Stimulated activated CD4-positive, alpha-beta T cell treated with anti-CD3 and anti-CD28 coated beads, Interleukin-15, amount 100 ng/mL, for 48 hours (primary cell): ENCODE measurements around the gene PSME3IP1.

Experiments
- DNase-seq, 2 donors: peaks; one replicate each; pipeline ENCODE4 v3.0.0-alpha.2; 2020; ENCODE audit warnings: low read depth in 2 of 2

The PSME3IP1 gene

GRCh38 chr16:57145046-57146021 lies 40.5 kb downstream of the PSME3IP1 start:
- no peak for DNase-seq

GRCh38 chr16:57144027-57144426 lies 41.8 kb downstream of the PSME3IP1 start:
- DNase-seq = no peak

GRCh38 chr16:57143149-57143921 lies 42.5 kb downstream of the PSME3IP1 start:
- no peak for DNase-seq

- peak in 1 of 2 donors; percentile 19 for DNase-seq
Observed at GRCh38 chr16:57141822-57142631, 43.8 kb downstream of the PSME3IP1 start.

GRCh38 chr16:57140931-57141668 lies 44.7 kb downstream of the PSME3IP1 start:
- no peak for DNase-seq

GRCh38 chr16:57138281-57138935 lies 47.4 kb downstream of the PSME3IP1 start:
- DNase-seq = no peak

- no peak for DNase-seq
Observed at GRCh38 chr16:57137566-57138273, 48.1 kb downstream of the PSME3IP1 start.

GRCh38 chr16:57137043-57137442 lies 48.8 kb downstream of the PSME3IP1 start:
- no peak for DNase-seq

- DNase-seq = no peak
Observed at GRCh38 chr16:57134982-57135381, 50.9 kb downstream of the PSME3IP1 start.

- no peak for DNase-seq
Observed at GRCh38 chr16:57133886-57134285, 52.0 kb downstream of the PSME3IP1 start.

GRCh38 chr16:57133031-57133430 lies 52.8 kb downstream of the PSME3IP1 start:
- DNase-seq = no peak

GRCh38 chr16:57132470-57132869 lies 53.4 kb downstream of the PSME3IP1 start:
- no peak for DNase-seq

GRCh38 chr16:57131351-57131970 lies 54.4 kb downstream of the PSME3IP1 start:
- DNase-seq = no peak

- DNase-seq = no peak
Observed at GRCh38 chr16:57130950-57131321, 54.9 kb downstream of the PSME3IP1 start.

- peak in 1 of 2 donors; percentile 25 for DNase-seq
Observed at GRCh38 chr16:57128771-57129389, 57.0 kb downstream of the PSME3IP1 start.

- no peak for DNase-seq
Observed at GRCh38 chr16:57127836-57128235, 58.0 kb downstream of the PSME3IP1 start.

GRCh38 chr16:57127037-57127763 lies 58.6 kb downstream of the PSME3IP1 start:
- no peak for DNase-seq

- no peak for DNase-seq
Observed at GRCh38 chr16:57126411-57126810, 59.4 kb downstream of the PSME3IP1 start.
